Right ventricle myocardium superior (tissue), 1 donor: ENCODE data around the gene STRIT1. TPM values are rescaled to one million over a fixed set of nuclear protein-coding genes. Genes with fewer than 3 reads are reported as not detected.

ENCODE experiments used
- ATAC-seq: fragments of 200-7000 bp; cut with Tn5 transposase; one replicate; pipeline ENCODE4 v1.9.1; 2020; ENCODE audit warnings: mild to moderate bottlenecking; ENCODE audit not compliant: poor library complexity
- DNase-seq: peaks from one replicate; pipeline ENCODE4 v3.0.0-alpha.2; 2020
- intact Hi-C: fragments of 100-400 bp; cut with DNase I; formaldehyde crosslinking; loops from one replicate; pipeline ENCODE4 v1.11.2; 2022
- total RNA-seq: library from RNA; stranded (reverse); fragmentation: NEBNext Ultra II Directional; extraction: Animal tissue kit (Norgen Biotek cat#: 25700); gene quantifications from one replicate; pipeline ENCODE4 v1.2.1, GENCODE V29; 2021
- donor health status: DM: no; HTN: yes; CAD: no; lungs with severe emphysema.

STRIT1 gene
- total RNA-seq, 1 donor from 2014 or later, result not detected

- no peak for DNase-seq
- intact Hi-C loops, result loop anchor here (10.0 kb wide), 1 partner anchor 84 kb away; no protein-coding TSS in a partner anchor
- ATAC-seq, result no peak
Observed at GRCh38 chr3:155318740-155319139, 25.3 kb upstream of the STRIT1 start.

GRCh38 chr3:155317211-155317610, 23.7 kb upstream of the STRIT1 start:
- DNase-seq (no peak), ATAC-seq (no peak)
- intact Hi-C loops, result loop anchor here (10.0 kb wide), 1 partner anchor 82 kb away; no protein-coding TSS in a partner anchor

GRCh38 chr3:155316426-155316825, 22.9 kb upstream of the STRIT1 start:
- DNase-seq (no peak), ATAC-seq (peak; percentile 57)
- intact Hi-C loops, result loop anchor here (10.0 kb wide), 1 partner anchor 82 kb away; no protein-coding TSS in a partner anchor

GRCh38 chr3:155313916-155314315, 20.4 kb upstream of the STRIT1 start:
- ATAC-seq (no peak), DNase-seq (no peak)
- intact Hi-C loops, result loop anchor here (10.0 kb wide), 1 partner anchor 79 kb away; no protein-coding TSS in a partner anchor

GRCh38 chr3:155313300-155313699, 19.8 kb upstream of the STRIT1 start:
- no peak for ATAC-seq
- intact Hi-C loops, result loop anchor here (10.0 kb wide), 1 partner anchor 78 kb away; no protein-coding TSS in a partner anchor
- no peak for DNase-seq

- intact Hi-C loops, result loop anchor here (10.0 kb wide), 1 partner anchor 78 kb away; no protein-coding TSS in a partner anchor
- DNase-seq (no peak), ATAC-seq (no peak)
Observed at GRCh38 chr3:155312781-155313180, 19.3 kb upstream of the STRIT1 start.

- DNase-seq (no peak), ATAC-seq (no peak)
- intact Hi-C loops, result no loop called here
Observed at GRCh38 chr3:155309581-155309980, 16.1 kb upstream of the STRIT1 start.

GRCh38 chr3:155308831-155309230, 15.3 kb upstream of the STRIT1 start:
- DNase-seq (no peak), ATAC-seq (no peak)
- intact Hi-C loops, result no loop called here

- ATAC-seq, result no peak
- DNase-seq, result no peak
- intact Hi-C loops, result no loop called here
Observed at GRCh38 chr3:155307183-155307582, 13.7 kb upstream of the STRIT1 start.

- intact Hi-C loops, result no loop called here
- no peak for ATAC-seq
- no peak for DNase-seq
Observed at GRCh38 chr3:155304394-155304793, 10.9 kb upstream of the STRIT1 start.

GRCh38 chr3:155303540-155304097, 10.1 kb upstream of the STRIT1 start:
- DNase-seq (no peak), ATAC-seq (no peak)
- intact Hi-C loops, result no loop called here

GRCh38 chr3:155302891-155303290, 9.4 kb upstream of the STRIT1 start:
- intact Hi-C loops, result no loop called here
- DNase-seq (no peak), ATAC-seq (no peak)

- DNase-seq (no peak), ATAC-seq (no peak)
- intact Hi-C loops, result no loop called here
Observed at GRCh38 chr3:155302481-155302880, 9.0 kb upstream of the STRIT1 start.

GRCh38 chr3:155297100-155297499, 3.6 kb upstream of the STRIT1 start:
- ATAC-seq, result no peak
- DNase-seq, result no peak
- intact Hi-C loops, result no loop called here

GRCh38 chr3:155296413-155296812, 2.9 kb upstream of the STRIT1 start:
- DNase-seq (no peak), ATAC-seq (no peak)
- intact Hi-C loops, result no loop called here

GRCh38 chr3:155292693-155293092, 790 bp downstream of the STRIT1 start:
- DNase-seq, result no peak
- intact Hi-C loops, result no loop called here
- ATAC-seq, result no peak

- intact Hi-C loops, result no loop called here
- no peak for ATAC-seq
Observed at GRCh38 chr3:155292133-155292532, 1.4 kb downstream of the STRIT1 start.

GRCh38 chr3:155286736-155287135, 6.7 kb downstream of the STRIT1 start:
- ATAC-seq, result no peak
- DNase-seq, result no peak
- intact Hi-C loops, result no loop called here

More at GRCh38 chr3:155292133-155292532, 1.4 kb downstream of the STRIT1 start:
- no peak for DNase-seq

- intact Hi-C loops, result no loop called here
- no peak for DNase-seq
- no peak for ATAC-seq
Observed at GRCh38 chr3:155285936-155286335, 7.5 kb downstream of the STRIT1 start.

- intact Hi-C loops, result no loop called here
- DNase-seq (no peak), ATAC-seq (no peak)
Observed at GRCh38 chr3:155283092-155284056, 10.1 kb downstream of the STRIT1 start.
